Measurements from ENCODE around the gene OTOP2. TPM values are rescaled to one million over a fixed set of nuclear protein-coding genes. Genes with fewer than 3 reads are reported as not detected.

The OTOP2 gene
- total RNA-seq, 1 donor from 2014 or later: not detected

GRCh38 chr17:74918906-74919305 is 5.2 kb upstream of the OTOP2 start:
- no peak for TF ChIP-seq CTCF (IDR thresholded peaks at IDR 0.05)
- Mint-ChIP-seq H3K4me3 (ENCODE audit: unreplicated experiment) (no peak overlapping the region), H3K9me3 (ENCODE audit: unreplicated experiment) (no peaks in the 10 kb centered on the region), H3K27ac (ENCODE audit: unreplicated experiment) (no peak overlapping the region), H3K4me1 (ENCODE audit: unreplicated experiment) (peaks cover 2% of the 10 kb centered on the region), H3K27me3 (ENCODE audit: unreplicated experiment) (peaks cover 11% of the 10 kb centered on the region), H3K36me3 (ENCODE audit: unreplicated experiment) (no peaks in the 10 kb centered on the region)
- DNase-seq (ENCODE audit: extremely low spot score, unreplicated experiment): no peak

- no peaks in the 10 kb centered on the region for H3K9me3 Mint-ChIP-seq (ENCODE audit: unreplicated experiment)
- no peak overlapping the region for H3K27ac Mint-ChIP-seq (ENCODE audit: unreplicated experiment)
- H3K36me3 Mint-ChIP-seq (ENCODE audit: unreplicated experiment): no peaks in the 10 kb centered on the region
- H3K4me3 Mint-ChIP-seq (ENCODE audit: unreplicated experiment): no peak overlapping the region
- TF ChIP-seq CTCF (IDR thresholded peaks at IDR 0.05): no peak
- no peak for DNase-seq (ENCODE audit: extremely low spot score, unreplicated experiment)
- H3K4me1 Mint-ChIP-seq (ENCODE audit: unreplicated experiment): peaks cover 2% of the 10 kb centered on the region
- peaks cover 16% of the 10 kb centered on the region for H3K27me3 Mint-ChIP-seq (ENCODE audit: unreplicated experiment)
Measured at GRCh38 chr17:74919440-74920305, 4.4 kb upstream of the OTOP2 start.

- Mint-ChIP-seq H3K4me3 (ENCODE audit: unreplicated experiment) (no peak overlapping the region), H3K36me3 (ENCODE audit: unreplicated experiment) (no peaks in the 10 kb centered on the region), H3K4me1 (ENCODE audit: unreplicated experiment) (peaks cover 2% of the 10 kb centered on the region), H3K9me3 (ENCODE audit: unreplicated experiment) (no peaks in the 10 kb centered on the region), H3K27me3 (ENCODE audit: unreplicated experiment) (peaks cover 22% of the 10 kb centered on the region), H3K27ac (ENCODE audit: unreplicated experiment) (no peak overlapping the region)
- TF ChIP-seq CTCF (IDR thresholded peaks at IDR 0.05): no peak
- no peak for DNase-seq (ENCODE audit: extremely low spot score, unreplicated experiment)
Measured at GRCh38 chr17:74920306-74920620, 3.8 kb upstream of the OTOP2 start.

GRCh38 chr17:74920642-74921025 is 3.4 kb upstream of the OTOP2 start:
- no peaks in the 10 kb centered on the region for H3K36me3 Mint-ChIP-seq (ENCODE audit: unreplicated experiment)
- TF ChIP-seq CTCF (IDR thresholded peaks at IDR 0.05): no peak
- H3K27ac Mint-ChIP-seq (ENCODE audit: unreplicated experiment): no peak overlapping the region
- peaks cover 25% of the 10 kb centered on the region for H3K27me3 Mint-ChIP-seq (ENCODE audit: unreplicated experiment)
- peaks cover 2% of the 10 kb centered on the region for H3K4me1 Mint-ChIP-seq (ENCODE audit: unreplicated experiment)
- DNase-seq (ENCODE audit: extremely low spot score, unreplicated experiment): no peak
- no peaks in the 10 kb centered on the region for H3K9me3 Mint-ChIP-seq (ENCODE audit: unreplicated experiment)
- no peak overlapping the region for H3K4me3 Mint-ChIP-seq (ENCODE audit: unreplicated experiment)

GRCh38 chr17:74921026-74921681 is 2.9 kb upstream of the OTOP2 start:
- no peak for DNase-seq (ENCODE audit: extremely low spot score, unreplicated experiment)
- Mint-ChIP-seq H3K27me3 (ENCODE audit: unreplicated experiment) (peaks cover 28% of the 10 kb centered on the region), H3K27ac (ENCODE audit: unreplicated experiment) (no peak overlapping the region), H3K9me3 (ENCODE audit: unreplicated experiment) (no peaks in the 10 kb centered on the region), H3K4me3 (ENCODE audit: unreplicated experiment) (no peak overlapping the region), H3K36me3 (ENCODE audit: unreplicated experiment) (no peaks in the 10 kb centered on the region), H3K4me1 (ENCODE audit: unreplicated experiment) (peaks cover 2% of the 10 kb centered on the region)
- TF ChIP-seq CTCF (IDR thresholded peaks at IDR 0.05): no peak
